Neuronal stem cell (in vitro differentiated cells): ENCODE measurements around the gene NOS2.

Source experiments
- DNase-seq: peaks from one replicate; pipeline ENCODE4 v3.0.0-alpha.2; 2013; ENCODE audit warnings: low spot score
- H2AFZ ChIP-seq: one replicate; pipeline ENCODE4 v1.6.1; 2013; ENCODE audit warnings: mild to moderate bottlenecking, low read length, inconsistent platforms
- H2AK5ac ChIP-seq: 2 replicates; pipeline ENCODE4 v1.6.1; 2013; ENCODE audit warnings: low read depth, mild to moderate bottlenecking, inconsistent platforms, low read length, moderate library complexity, mixed read lengths
- H2BK120ac ChIP-seq: 2 replicates; pipeline ENCODE4 v1.6.1; 2013; ENCODE audit warnings: low read depth, mild to moderate bottlenecking, inconsistent platforms, low read length, moderate library complexity, mixed read lengths
- H2BK12ac ChIP-seq: one replicate; pipeline ENCODE4 v1.6.1; 2013; ENCODE audit warnings: low read length, inconsistent platforms
- H2BK15ac ChIP-seq: 2 replicates; pipeline ENCODE4 v1.6.1; 2013; ENCODE audit warnings: mild to moderate bottlenecking, low read length, inconsistent platforms, mixed read lengths
- H2BK5ac ChIP-seq: one replicate; pipeline ENCODE4 v1.6.1; 2013; ENCODE audit warnings: inconsistent platforms, mild to moderate bottlenecking, low read length, moderate library complexity
- H3K14ac ChIP-seq: one replicate; pipeline ENCODE4 v1.6.1; 2013; ENCODE audit warnings: low read length, inconsistent platforms
- H3K18ac ChIP-seq: 2 replicates; pipeline ENCODE4 v1.6.1; 2013; ENCODE audit warnings: low read length, inconsistent platforms
- H3K23ac ChIP-seq: 2 replicates; pipeline ENCODE4 v1.6.1; 2013; ENCODE audit warnings: low read depth, mild to moderate bottlenecking, mixed read lengths, low read length, inconsistent platforms; ENCODE audit not compliant: poor library complexity
- H3K27ac ChIP-seq: replicated peaks from 3 replicates; pipeline ENCODE4 v1.5.1; 2013; ENCODE audit warnings: low read length, inconsistent platforms
- H3K27me3 ChIP-seq, 3 experiments: 2 replicates each; pipeline ENCODE4 v1.6.1; 2013; ENCODE audit warnings: low read length in 3 of 3, mild to moderate bottlenecking in 2 of 3, inconsistent platforms in 1 of 3, low read depth in 1 of 3, mixed read lengths in 1 of 3, moderate library complexity in 1 of 3; ENCODE audit not compliant: control insufficient read depth in 3 of 3, insufficient read depth in 3 of 3
- H3K36me3 ChIP-seq, 2 donors: replicated peaks in 1 of 2; 2 replicates each; pipeline ENCODE4 v1.6.1; 2013; ENCODE audit warnings: low read length in 2 of 2; ENCODE audit not compliant: control insufficient read depth in 2 of 2, insufficient read depth in 2 of 2
- H3K4ac ChIP-seq: 2 replicates; pipeline ENCODE4 v1.6.1; 2013; ENCODE audit warnings: inconsistent platforms, mild to moderate bottlenecking, low read length, moderate library complexity
- H3K4me1 ChIP-seq, 2 donors: 1 replicate in 1 of 2; 2 replicates in 1 of 2; pipeline ENCODE4 v1.6.1; 2013; ENCODE audit warnings: low read length in 2 of 2, low read depth in 1 of 2; ENCODE audit not compliant: control insufficient read depth in 2 of 2, insufficient read depth in 1 of 2
- H3K4me2 ChIP-seq: one replicate; pipeline ENCODE4 v1.6.1; 2013; ENCODE audit warnings: mild to moderate bottlenecking, low read length, inconsistent platforms; ENCODE audit not compliant: insufficient read depth, poor library complexity, severe bottlenecking
- H3K4me3 ChIP-seq, 2 donors: 2 replicates each; pipeline ENCODE4 v1.5.1; 2013; ENCODE audit warnings: low read length in 2 of 2, mild to moderate bottlenecking in 2 of 2, inconsistent platforms in 1 of 2, moderate library complexity in 1 of 2
- H3K79me1 ChIP-seq: one replicate; pipeline ENCODE4 v1.6.1; 2013; ENCODE audit warnings: low read depth, mild to moderate bottlenecking, inconsistent platforms, low read length, moderate library complexity
- H3K9ac ChIP-seq: one replicate; pipeline ENCODE4 v1.6.1; 2013; ENCODE audit warnings: mild to moderate bottlenecking, low read depth, low read length, inconsistent platforms; ENCODE audit not compliant: poor library complexity
- H3K9me3 ChIP-seq, 2 donors: replicated peaks in 1 of 2; 2 replicates each; pipeline versions ENCODE3 to v1.6.1; 2013; ENCODE audit warnings: low read length in 2 of 2, mild to moderate bottlenecking in 2 of 2, inconsistent platforms in 1 of 2, low read depth in 1 of 2, mixed read lengths in 1 of 2, moderate library complexity in 1 of 2; ENCODE audit not compliant: control insufficient read depth in 2 of 2, insufficient read depth in 1 of 2
- H4K8ac ChIP-seq: one replicate; pipeline ENCODE4 v1.6.1; 2013; ENCODE audit warnings: low read depth, mild to moderate bottlenecking, inconsistent platforms, low read length, moderate library complexity
- H4K91ac ChIP-seq: one replicate; pipeline ENCODE4 v1.6.1; 2013; ENCODE audit warnings: low read length, low read depth, mild to moderate bottlenecking, inconsistent platforms; ENCODE audit not compliant: poor library complexity
- WGBS, 2 donors: extraction: QIAGEN DNeasy Blood & Tissue Kit; methylation state at CpG; one replicate each; pipeline ENCODE4 v1.1.7; 2013; ENCODE audit warnings: missing lambda C conversion rate in 2 of 2, mixed read lengths in 1 of 2; ENCODE audit not compliant: insufficient read length in 2 of 2, insufficient replicate concordance in 1 of 2; ENCODE audit errors: extremely low coverage in 2 of 2; 5-methylcytosine and 5-hydroxymethylcytosine counted together

NOS2 gene

GRCh38 chr17:27804113-27804512, 3.8 kb upstream of the NOS2 start:
- Histone ChIP-seq H3K4me2 (no peak overlapping the region), H3K9ac (no peak overlapping the region), H4K8ac (no peak overlapping the region), H3K9me3 (no peaks in the 10 kb centered on the region), H2AFZ (no peak overlapping the region), H3K36me3 (no peaks in the 10 kb centered on the region), H4K91ac (no peak overlapping the region), H3K4ac (no peak overlapping the region), H3K27ac (no peak overlapping the region), H3K4me3 (no peak overlapping the region), H2AK5ac (no peak overlapping the region), H3K18ac (no peak overlapping the region), H3K23ac (no peak overlapping the region), H2BK12ac (no peak overlapping the region), H3K27me3 (peaks cover 0 to 42% (median 0%) of the 10 kb centered on the region in 3 experiments), H2BK5ac (no peak overlapping the region), H2BK15ac (peak overlapping the region; percentile 49), H3K4me1 (peaks cover 0 to 3% of the 10 kb centered on the region in 2 donors), H3K14ac (no peak overlapping the region), H2BK120ac (no peak overlapping the region), H3K79me1 (no peaks in the 10 kb centered on the region)
- no peak for DNase-seq
- no CpG with 5 or more reads among the region's 10 CpGs for WGBS, 2 donors

DNA sequence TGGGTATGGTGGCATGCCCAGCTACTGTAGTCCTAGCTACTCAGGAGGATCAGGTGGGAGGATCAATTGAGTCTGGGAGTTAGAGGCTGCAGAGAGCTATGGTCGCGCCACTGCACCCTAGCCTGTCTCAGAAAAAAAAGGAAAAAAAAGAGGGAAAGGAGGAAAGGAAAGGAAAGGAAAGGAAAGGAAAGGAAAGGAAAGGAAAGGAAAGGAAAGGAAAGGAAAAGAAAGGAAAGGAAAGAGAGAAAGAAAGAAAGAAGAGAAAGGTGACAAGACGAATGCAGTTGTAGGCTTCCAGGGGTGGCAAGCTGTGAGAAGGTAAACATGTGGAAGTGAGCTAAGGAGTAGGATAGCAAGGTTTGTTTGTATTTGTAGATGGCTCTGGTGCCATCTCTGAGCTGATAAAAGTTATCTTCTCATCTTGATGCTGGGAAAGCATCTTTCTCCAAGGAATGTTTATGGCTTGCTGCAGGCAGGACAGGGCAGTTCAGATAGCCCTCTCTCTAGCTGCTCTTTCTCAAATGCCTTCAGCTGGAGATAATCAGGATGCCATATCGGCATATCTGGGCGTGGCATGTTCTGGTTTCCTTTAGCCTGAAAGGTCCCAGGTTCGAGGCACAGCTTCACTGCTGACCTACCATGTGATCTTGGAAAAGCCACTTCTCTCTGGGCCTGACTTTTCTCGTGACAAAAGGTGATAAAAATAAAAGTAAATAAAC, 2.8 kb upstream of the NOS2 start:
- Histone ChIP-seq H3K4ac (no peak overlapping the region), H3K79me1 (no peaks in the 10 kb centered on the region), H2BK5ac (no peak overlapping the region), H3K9me3 (no peaks in the 10 kb centered on the region), H3K27ac (no peak overlapping the region), H3K4me3 (no peak overlapping the region), H3K9ac (no peak overlapping the region), H3K4me2 (no peak overlapping the region), H2AFZ (no peak overlapping the region), H2BK15ac (no peak overlapping the region), H3K18ac (no peak overlapping the region), H3K36me3 (no peaks in the 10 kb centered on the region), H2BK12ac (no peak overlapping the region), H3K14ac (no peak overlapping the region), H2AK5ac (no peak overlapping the region), H3K23ac (no peak overlapping the region), H3K4me1 (peaks cover 0 to 3% of the 10 kb centered on the region in 2 donors), H4K8ac (no peak overlapping the region), H4K91ac (no peak overlapping the region), H2BK120ac (no peak overlapping the region), H3K27me3 (peaks cover 0 to 48% (median 0%) of the 10 kb centered on the region in 3 experiments)
- no CpG with 5 or more reads among the region's 7 CpGs for WGBS, 2 donors
- DNase-seq = no peak

- no peak overlapping the region for H2BK12ac ChIP-seq
- no peak overlapping the region for H2BK15ac ChIP-seq
- no peak overlapping the region for H2BK5ac ChIP-seq
- no peak overlapping the region for H2AFZ ChIP-seq
- H3K4me2 ChIP-seq = no peak overlapping the region
- H3K14ac ChIP-seq = no peak overlapping the region
- no peak overlapping the region for H3K23ac ChIP-seq
- no peak overlapping the region for H4K8ac ChIP-seq
- H3K27ac ChIP-seq = no peak overlapping the region
- no peak overlapping the region for H3K4ac ChIP-seq
- H3K18ac ChIP-seq = no peak overlapping the region
- H4K91ac ChIP-seq = no peak overlapping the region
- H3K4me3 ChIP-seq = no peak overlapping the region
- no peak overlapping the region for H2BK120ac ChIP-seq
- no peaks in the 10 kb centered on the region for H3K9me3 ChIP-seq
- H2AK5ac ChIP-seq = no peak overlapping the region
- WGBS, 2 donors = no CpG with 5 or more reads among the region's 2 CpGs
- H3K36me3 ChIP-seq = no peaks in the 10 kb centered on the region
- no peaks in the 10 kb centered on the region for H3K79me1 ChIP-seq
- H3K9ac ChIP-seq = no peak overlapping the region
- no peak for DNase-seq
- H3K4me1 ChIP-seq = peaks cover 0 to 3% of the 10 kb centered on the region in 2 donors
- H3K27me3 ChIP-seq = peaks cover 0 to 51% (median 0%) of the 10 kb centered on the region in 3 experiments
Observed at GRCh38 chr17:27802033-27802432, 1.7 kb upstream of the NOS2 start.

DNA sequence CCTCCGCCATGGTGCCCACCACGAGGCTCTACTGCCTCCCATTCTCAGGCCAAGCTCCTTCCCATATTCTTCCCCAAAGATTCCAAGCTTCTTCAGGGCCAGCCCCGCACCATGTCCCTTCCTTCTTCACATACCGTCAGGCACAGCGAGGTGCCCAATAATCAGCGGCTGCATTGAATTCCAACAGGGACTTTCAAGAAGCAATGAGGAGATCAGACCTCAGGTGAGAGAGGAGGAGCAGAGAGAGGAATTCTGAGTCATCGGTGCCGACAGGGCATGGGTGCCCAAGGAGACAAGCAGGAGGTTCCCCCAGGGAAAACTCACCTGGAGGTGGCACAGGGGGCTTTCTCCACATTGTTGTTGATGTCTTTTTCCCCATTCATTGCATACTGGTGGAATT, 2.0 kb downstream of the NOS2 start:
- no peak overlapping the region for H4K91ac ChIP-seq
- no peak overlapping the region for H3K27ac ChIP-seq
- peaks cover 0 to 74% (median 5%) of the 10 kb centered on the region in 3 experiments for H3K27me3 ChIP-seq
- H4K8ac ChIP-seq = no peak overlapping the region
- H3K36me3 ChIP-seq = no peaks in the 10 kb centered on the region
- H2BK15ac ChIP-seq = no peak overlapping the region
- H2AFZ ChIP-seq = no peak overlapping the region
- no CpG with 5 or more reads among the region's 8 CpGs for WGBS, 2 donors
- H3K9me3 ChIP-seq = no peaks in the 10 kb centered on the region
- H3K4me3 ChIP-seq = no peak overlapping the region
- no peak overlapping the region for H3K18ac ChIP-seq
- H3K9ac ChIP-seq = no peak overlapping the region
- DNase-seq = no peak
- H2BK120ac ChIP-seq = no peak overlapping the region
- no peak overlapping the region for H3K4me2 ChIP-seq
- H3K79me1 ChIP-seq = no peaks in the 10 kb centered on the region
- H2BK12ac ChIP-seq = no peak overlapping the region
- peak overlapping the region; percentile 42 for H2AK5ac ChIP-seq
- no peak overlapping the region for H3K4ac ChIP-seq
- H3K14ac ChIP-seq = no peak overlapping the region
- no peak overlapping the region for H3K23ac ChIP-seq
- no peak overlapping the region for H2BK5ac ChIP-seq
- peaks cover 0 to 4% of the 10 kb centered on the region in 2 donors for H3K4me1 ChIP-seq
